Naive B cell (primary cell): Measurements from ENCODE around the gene ZNF771. TPM values are rescaled to one million over a fixed set of nuclear protein-coding genes. Genes with fewer than 3 reads are reported as not detected.
A peak's percentile ranks its signal among the peaks of the same experiment; 100 is the strongest.
"Not testable (repeated sequence)": the region's sequence is repeated elsewhere in the genome, so short reads cannot be mapped to it uniquely, and the experiment has no call there.

Experiments used
- ATAC-seq, 2 donors: fragments of 150-1000 bp; cut with Tn5 transposase; 2 replicates each; pipeline ENCODE4 v1.10.0; 2021; ENCODE audit warnings: low read depth in 2 of 2, mild to moderate bottlenecking in 2 of 2, moderate library complexity in 2 of 2
- DNase-seq: peaks from one replicate; pipeline ENCODE4 v3.0.0; 2022
- H3K27ac Mint-ChIP-seq, 6 donors: one replicate each; pipeline ENCODE4 v1.8.0; 2020 to 2022; ENCODE audit warnings: mild to moderate bottlenecking in 6 of 6, mixed read lengths in 6 of 6, moderate library complexity in 5 of 6, inconsistent platforms in 2 of 6
- H3K27me3 Mint-ChIP-seq, 3 donors: one replicate each; pipeline ENCODE4 v1.8.0; 2021 to 2022; ENCODE audit warnings: mixed read lengths in 3 of 3, mild to moderate bottlenecking in 1 of 3
- H3K36me3 Mint-ChIP-seq, 2 donors: one replicate each; pipeline ENCODE4 v1.8.0; 2020 to 2022; ENCODE audit warnings: mixed read lengths in 2 of 2, inconsistent platforms in 1 of 2, mild to moderate bottlenecking in 1 of 2
- H3K4me1 Mint-ChIP-seq, 3 donors: one replicate each; pipeline ENCODE4 v1.8.0; 2020 to 2022; ENCODE audit warnings: mixed read lengths in 3 of 3, inconsistent platforms in 1 of 3, mild to moderate bottlenecking in 1 of 3, moderate library complexity in 1 of 3
- H3K4me3 Mint-ChIP-seq, 8 donors: one replicate each; pipeline ENCODE4 v1.8.0; 2020 to 2022; ENCODE audit warnings: mild to moderate bottlenecking in 8 of 8, mixed read lengths in 8 of 8, moderate library complexity in 8 of 8, inconsistent platforms in 2 of 8
- H3K9me3 Mint-ChIP-seq, 7 donors: one replicate each; pipeline ENCODE4 v1.8.0; 2020 to 2022; ENCODE audit warnings: mixed read lengths in 7 of 7, mild to moderate bottlenecking in 5 of 7, inconsistent platforms in 2 of 7, moderate library complexity in 1 of 7
- polyA plus RNA-seq, 6 donors: library from polyadenylated mRNA; unstranded; fragments of 300-500 nt; fragmentation: Illumina TruSeq; gene quantifications; one replicate each; pipeline ENCODE4 v1.2.3, GENCODE V29; 2021; ENCODE audit warnings: low read depth in 6 of 6

ZNF771 gene
- polyA plus RNA-seq, 6 donors from 2014 or later: 1.7 to 5.0 (median 2.3) TPM; not detected in 1

- Mint-ChIP-seq H3K27ac (peak overlapping the region in 3 of 6 donors; percentile 13 to 76 (median 27)), H3K4me3 (peak overlapping the region in 4 of 8 donors; percentile 36 to 82 (median 60)), H3K36me3 (peaks cover 8 to 9% of the 10 kb centered on the region in 2 donors), H3K9me3 (no peaks in the 10 kb centered on the region), H3K4me1 (peaks cover 13 to 43% (median 34%) of the 10 kb centered on the region in 3 donors), H3K27me3 (no peaks in the 10 kb centered on the region)
- DNase-seq (no peak), ATAC-seq (peak; percentile 53 to 63)
Measured at GRCh38 chr16:30438835-30439234, 31.4 kb downstream of the ZNF771 start.

- peaks cover 8 to 12% of the 10 kb centered on the region in 2 donors for H3K36me3 Mint-ChIP-seq
- ATAC-seq (peak; percentile 80 to 84), DNase-seq (no peak)
- H3K4me3 Mint-ChIP-seq: peak overlapping the region in 5 of 8 donors; percentile 27 to 82 (median 45)
- no peaks in the 10 kb centered on the region for H3K27me3 Mint-ChIP-seq
- peaks cover 19 to 53% (median 36%) of the 10 kb centered on the region in 3 donors for H3K4me1 Mint-ChIP-seq
- peak overlapping the region in 2 of 6 donors; percentile 24 to 64 for H3K27ac Mint-ChIP-seq
- no peaks in the 10 kb centered on the region for H3K9me3 Mint-ChIP-seq
Measured at GRCh38 chr16:30439720-30440348, 32.4 kb downstream of the ZNF771 start.

- H3K36me3 Mint-ChIP-seq: peaks cover 8 to 12% of the 10 kb centered on the region in 2 donors
- no peaks in the 10 kb centered on the region for H3K27me3 Mint-ChIP-seq
- peaks cover 33 to 64% (median 54%) of the 10 kb centered on the region in 3 donors for H3K4me1 Mint-ChIP-seq
- no peaks in the 10 kb centered on the region for H3K9me3 Mint-ChIP-seq
- peak overlapping the region; percentile 67 to 98 (median 90) for H3K4me3 Mint-ChIP-seq
- H3K27ac Mint-ChIP-seq: peak overlapping the region in 2 of 6 donors; percentile 51 to 78
- ATAC-seq: no peak
- no peak for DNase-seq
Measured at GRCh38 chr16:30443631-30444030, 36.2 kb downstream of the ZNF771 start.

GRCh38 chr16:30444231-30445148 is 37.1 kb downstream of the ZNF771 start:
- H3K36me3 Mint-ChIP-seq: peaks cover 8 to 12% of the 10 kb centered on the region in 2 donors
- peak overlapping the region in 5 of 6 donors; percentile 15 to 95 (median 81) for H3K27ac Mint-ChIP-seq
- H3K27me3 Mint-ChIP-seq: no peaks in the 10 kb centered on the region
- peaks cover 33 to 60% (median 50%) of the 10 kb centered on the region in 3 donors for H3K4me1 Mint-ChIP-seq
- no peaks in the 10 kb centered on the region for H3K9me3 Mint-ChIP-seq
- ATAC-seq (no peak), DNase-seq (no peak)
- peak overlapping the region; percentile 86 to 98 (median 95) for H3K4me3 Mint-ChIP-seq

GRCh38 chr16:30445149-30445407 is 37.7 kb downstream of the ZNF771 start:
- DNase-seq (no peak), ATAC-seq (peak in 1 of 2 donors; percentile 6)
- H3K27ac Mint-ChIP-seq: peak overlapping the region in 3 of 6 donors; percentile 81 to 95 (median 87)
- peaks cover 29 to 58% (median 44%) of the 10 kb centered on the region in 3 donors for H3K4me1 Mint-ChIP-seq
- peak overlapping the region; percentile 86 to 98 (median 95) for H3K4me3 Mint-ChIP-seq
- no peaks in the 10 kb centered on the region for H3K9me3 Mint-ChIP-seq
- H3K27me3 Mint-ChIP-seq: no peaks in the 10 kb centered on the region
- peaks cover 8 to 12% of the 10 kb centered on the region in 2 donors for H3K36me3 Mint-ChIP-seq

- Mint-ChIP-seq H3K4me3 (peak within 1 kb of the TSS; percentile 88 to 98 (median 97)), H3K36me3 (peaks cover 8 to 12% of the 10 kb centered on the region in 2 donors), H3K27ac (peak within 1 kb of the TSS; percentile 95 to 98 (median 97)), H3K9me3 (no peaks in the 10 kb centered on the region), H3K4me1 (peaks cover 32 to 58% (median 44%) of the 10 kb centered on the region in 3 donors), H3K27me3 (no peaks in the 10 kb centered on the region)
- ATAC-seq (peak; percentile 94 to 95), DNase-seq (peak; percentile 90)
Measured at GRCh38 chr16:30445408-30446202, 38.2 kb downstream of the ZNF771 start, which contains the start of gene SEPHS2. Gene SEPHS2, minus strand, starts transcription at chr16:30445874. Its CDS starts 147 bp downstream, at chr16:30445727.

GRCh38 chr16:30446203-30446595 is 38.8 kb downstream of the ZNF771 start:
- peak overlapping the region; percentile 88 to 98 (median 97) for H3K4me3 Mint-ChIP-seq
- no peak for ATAC-seq

GRCh38 chr16:30447512-30448226 is 40.3 kb downstream of the ZNF771 start:
- no peaks in the 10 kb centered on the region for H3K9me3 Mint-ChIP-seq
- peaks cover 41 to 63% (median 54%) of the 10 kb centered on the region in 3 donors for H3K4me1 Mint-ChIP-seq
- ATAC-seq (no peak), DNase-seq (no peak)
- peaks cover 8 to 12% of the 10 kb centered on the region in 2 donors for H3K36me3 Mint-ChIP-seq
- H3K27ac Mint-ChIP-seq: no peak overlapping the region
- no peaks in the 10 kb centered on the region for H3K27me3 Mint-ChIP-seq
- peak overlapping the region in 4 of 8 donors; percentile 25 to 88 (median 48) for H3K4me3 Mint-ChIP-seq

More at GRCh38 chr16:30446203-30446595, 38.8 kb downstream of the ZNF771 start:
- peak overlapping the region; percentile 95 to 98 (median 97) for H3K27ac Mint-ChIP-seq
- no peaks in the 10 kb centered on the region for H3K9me3 Mint-ChIP-seq
- H3K27me3 Mint-ChIP-seq: no peaks in the 10 kb centered on the region
- peaks cover 36 to 59% (median 48%) of the 10 kb centered on the region in 3 donors for H3K4me1 Mint-ChIP-seq
- peaks cover 8 to 12% of the 10 kb centered on the region in 2 donors for H3K36me3 Mint-ChIP-seq
- DNase-seq: no peak

GRCh38 chr16:30449116-30449435 is 41.7 kb downstream of the ZNF771 start:
- peaks cover 0 to under 1% of the 10 kb centered on the region in 2 donors for H3K36me3 Mint-ChIP-seq
- ATAC-seq (no peak), DNase-seq (no peak)

GRCh38 chr16:30452709-30453580 is 45.5 kb downstream of the ZNF771 start:
- H3K4me1 Mint-ChIP-seq: peaks cover 19 to 60% (median 40%) of the 10 kb centered on the region in 3 donors
- not testable (repeated sequence) for ATAC-seq, DNase-seq, H3K27me3 Mint-ChIP-seq, H3K9me3 Mint-ChIP-seq, H3K36me3 Mint-ChIP-seq
- H3K27ac Mint-ChIP-seq: peak overlapping the region in 1 of 6 donors; percentile 79
- peak overlapping the region in 2 of 8 donors; percentile 41 to 80 for H3K4me3 Mint-ChIP-seq

More at GRCh38 chr16:30449116-30449435, 41.7 kb downstream of the ZNF771 start:
- peaks cover 35 to 60% (median 47%) of the 10 kb centered on the region in 3 donors for H3K4me1 Mint-ChIP-seq
- no peak overlapping the region for H3K27ac Mint-ChIP-seq
- no peak overlapping the region for H3K4me3 Mint-ChIP-seq
- H3K27me3 Mint-ChIP-seq: no peaks in the 10 kb centered on the region
- H3K9me3 Mint-ChIP-seq: no peaks in the 10 kb centered on the region

GRCh38 chr16:30456302-30456701 is 48.9 kb downstream of the ZNF771 start:
- no peaks in the 10 kb centered on the region for H3K36me3 Mint-ChIP-seq
- H3K27ac Mint-ChIP-seq: peak overlapping the region in 1 of 6 donors; percentile 65
- H3K4me1 Mint-ChIP-seq: peaks cover 16 to 59% (median 41%) of the 10 kb centered on the region in 3 donors

More at GRCh38 chr16:30456302-30456701, 48.9 kb downstream of the ZNF771 start:
- no peaks in the 10 kb centered on the region for H3K27me3 Mint-ChIP-seq
- H3K4me3 Mint-ChIP-seq: no peak overlapping the region
- DNase-seq (no peak), ATAC-seq (no peak)
- no peaks in the 10 kb centered on the region for H3K9me3 Mint-ChIP-seq
